ENCODE results near the gene DUSP14.

DUSP14 gene

DNA sequence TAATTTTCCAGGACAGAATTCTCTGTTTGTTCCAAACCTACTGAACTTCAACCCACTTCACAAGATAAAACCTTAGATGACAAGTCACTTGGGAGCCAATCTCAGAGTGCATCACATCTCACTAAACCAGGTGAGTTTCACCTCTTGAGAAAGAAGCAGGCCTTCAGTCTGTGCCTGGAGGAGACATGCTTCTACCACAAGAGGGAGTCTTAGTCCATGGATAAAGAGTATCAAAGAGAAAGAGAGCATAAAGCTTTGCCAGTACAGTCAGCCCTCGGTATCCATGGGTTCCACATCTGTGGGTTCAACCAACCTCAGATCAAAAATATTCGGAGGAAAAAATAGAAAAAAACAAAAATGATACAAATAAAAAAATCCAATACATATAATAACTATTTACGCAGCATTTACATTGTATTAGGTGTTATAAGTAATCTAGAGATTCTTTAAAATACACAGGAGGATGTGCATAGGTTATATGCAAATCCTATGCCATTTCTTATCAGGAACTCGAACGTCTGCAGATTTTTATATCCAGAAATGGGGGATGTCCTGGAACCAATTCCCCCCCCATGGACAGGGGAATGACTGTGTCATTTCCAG, 37.7 kb downstream of the DUSP14 start:
- TF ChIP-seq POLR2AphosphoS5 (IDR thresholded peaks at IDR 0.05; ENCODE audit: low read depth, low read length) (no peak), FOXP2 (optimal IDR thresholded peaks at IDR 0.05; ENCODE audit: borderline replicate concordance, extremely low read depth, extremely low read length, insufficient read depth) (no peak), SIN3A (IDR thresholded peaks at IDR 0.05; ENCODE audit: borderline replicate concordance, insufficient read depth, low read length) (no peak), TAF1 (IDR thresholded peaks at IDR 0.05; ENCODE audit: borderline replicate concordance, insufficient read depth, low read length) (no peak)
- TF ChIP-seq, protein P1, sequence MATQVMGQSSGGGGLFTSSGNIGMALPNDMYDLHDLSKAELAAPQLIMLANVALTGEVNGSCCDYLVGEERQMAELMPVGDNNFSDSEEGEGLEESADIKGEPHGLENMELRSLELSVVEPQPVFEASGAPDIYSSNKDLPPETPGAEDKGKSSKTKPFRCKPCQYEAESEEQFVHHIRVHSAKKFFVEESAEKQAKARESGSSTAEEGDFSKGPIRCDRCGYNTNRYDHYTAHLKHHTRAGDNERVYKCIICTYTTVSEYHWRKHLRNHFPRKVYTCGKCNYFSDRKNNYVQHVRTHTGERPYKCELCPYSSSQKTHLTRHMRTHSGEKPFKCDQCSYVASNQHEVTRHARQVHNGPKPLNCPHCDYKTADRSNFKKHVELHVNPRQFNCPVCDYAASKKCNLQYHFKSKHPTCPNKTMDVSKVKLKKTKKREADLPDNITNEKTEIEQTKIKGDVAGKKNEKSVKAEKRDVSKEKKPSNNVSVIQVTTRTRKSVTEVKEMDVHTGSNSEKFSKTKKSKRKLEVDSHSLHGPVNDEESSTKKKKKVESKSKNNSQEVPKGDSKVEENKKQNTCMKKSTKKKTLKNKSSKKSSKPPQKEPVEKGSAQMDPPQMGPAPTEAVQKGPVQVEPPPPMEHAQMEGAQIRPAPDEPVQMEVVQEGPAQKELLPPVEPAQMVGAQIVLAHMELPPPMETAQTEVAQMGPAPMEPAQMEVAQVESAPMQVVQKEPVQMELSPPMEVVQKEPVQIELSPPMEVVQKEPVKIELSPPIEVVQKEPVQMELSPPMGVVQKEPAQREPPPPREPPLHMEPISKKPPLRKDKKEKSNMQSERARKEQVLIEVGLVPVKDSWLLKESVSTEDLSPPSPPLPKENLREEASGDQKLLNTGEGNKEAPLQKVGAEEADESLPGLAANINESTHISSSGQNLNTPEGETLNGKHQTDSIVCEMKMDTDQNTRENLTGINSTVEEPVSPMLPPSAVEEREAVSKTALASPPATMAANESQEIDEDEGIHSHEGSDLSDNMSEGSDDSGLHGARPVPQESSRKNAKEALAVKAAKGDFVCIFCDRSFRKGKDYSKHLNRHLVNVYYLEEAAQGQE (IDR thresholded peaks at IDR 0.05; ENCODE audit: insufficient read depth in 1 of 2, low read depth in 2 of 2, low read length in 2 of 2) = no peak

DNA sequence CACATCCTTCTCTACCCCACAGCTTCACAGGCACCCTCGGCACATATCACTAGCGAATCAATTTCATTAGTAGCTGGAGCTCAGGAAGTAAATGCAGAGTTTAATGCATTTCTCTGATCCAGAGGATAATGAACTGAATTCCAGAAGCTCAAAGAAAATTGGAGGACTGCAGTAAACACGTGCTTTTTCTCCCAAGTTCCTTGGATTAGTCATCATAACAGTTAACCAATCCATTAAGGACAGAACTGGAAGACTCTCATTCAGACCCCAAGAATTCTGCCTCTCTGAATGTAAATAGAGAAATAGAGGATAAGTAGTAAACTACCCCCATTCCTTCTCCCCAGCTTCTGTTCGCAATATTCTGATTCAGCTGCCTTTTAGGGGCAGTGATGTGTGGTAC, 40.7 kb downstream of the DUSP14 start:
- TF ChIP-seq TAF1 (IDR thresholded peaks at IDR 0.05; ENCODE audit: borderline replicate concordance, insufficient read depth, low read length) = no peak
- TF ChIP-seq, protein P1 (IDR thresholded peaks at IDR 0.05; ENCODE audit: insufficient read depth in 1 of 2, low read depth in 2 of 2, low read length in 2 of 2) = no peak
- no peak for TF ChIP-seq POLR2AphosphoS5 (IDR thresholded peaks at IDR 0.05; ENCODE audit: low read depth, low read length)
- no peak for TF ChIP-seq FOXP2 (optimal IDR thresholded peaks at IDR 0.05; ENCODE audit: borderline replicate concordance, extremely low read depth, extremely low read length, insufficient read depth)
- TF ChIP-seq SIN3A (IDR thresholded peaks at IDR 0.05; ENCODE audit: borderline replicate concordance, insufficient read depth, low read length) = no peak

DNA sequence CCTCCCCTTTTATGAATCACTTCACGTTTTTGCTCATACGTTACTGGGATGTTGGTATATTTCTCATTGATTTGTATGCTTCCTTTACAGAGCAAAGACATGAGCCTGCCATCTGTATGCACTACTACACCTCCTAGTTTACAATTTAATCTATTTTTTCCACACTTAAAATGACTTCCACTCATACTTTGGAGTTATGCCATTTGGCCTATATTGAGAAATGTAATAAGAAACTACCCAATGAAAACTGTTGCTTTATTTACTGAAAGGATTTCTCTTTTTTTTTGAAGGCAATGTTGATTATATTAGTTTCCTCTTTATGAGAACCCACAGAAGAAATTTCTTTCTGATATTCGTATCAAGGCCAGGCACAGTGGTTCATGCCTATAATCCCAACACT, 43.1 kb downstream of the DUSP14 start:
- TF ChIP-seq POLR2AphosphoS5 (IDR thresholded peaks at IDR 0.05; ENCODE audit: low read depth, low read length) (no peak), FOXP2 (optimal IDR thresholded peaks at IDR 0.05; ENCODE audit: borderline replicate concordance, extremely low read depth, extremely low read length, insufficient read depth) (no peak), SIN3A (IDR thresholded peaks at IDR 0.05; ENCODE audit: borderline replicate concordance, insufficient read depth, low read length) (no peak), TAF1 (IDR thresholded peaks at IDR 0.05; ENCODE audit: borderline replicate concordance, insufficient read depth, low read length) (no peak)
- TF ChIP-seq, protein P1 (IDR thresholded peaks at IDR 0.05; ENCODE audit: insufficient read depth in 1 of 2, low read depth in 2 of 2, low read length in 2 of 2) = no peak

DNA sequence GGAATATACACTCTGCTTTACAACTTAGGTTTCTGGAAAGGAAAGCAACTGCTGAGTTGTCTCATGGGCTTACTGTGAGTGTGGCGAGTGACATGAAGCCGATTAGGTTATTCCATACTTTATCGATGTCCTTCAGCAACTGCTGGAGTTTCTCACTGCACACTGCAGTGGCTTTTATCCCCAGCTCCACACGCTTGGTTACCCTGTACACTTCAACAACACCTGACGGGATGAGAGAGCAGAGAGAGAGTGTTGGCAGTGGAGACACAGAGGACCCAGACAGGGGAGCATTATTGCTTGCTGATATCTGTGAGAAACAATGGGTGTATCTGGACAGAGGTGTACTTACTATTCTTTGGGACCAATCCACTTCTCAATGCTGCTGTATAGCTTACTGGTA, 46.2 kb downstream of the DUSP14 start:
- TF ChIP-seq TAF1 (IDR thresholded peaks at IDR 0.05; ENCODE audit: borderline replicate concordance, insufficient read depth, low read length) = no peak
- TF ChIP-seq SIN3A (IDR thresholded peaks at IDR 0.05; ENCODE audit: borderline replicate concordance, insufficient read depth, low read length) = no peak

DNA sequence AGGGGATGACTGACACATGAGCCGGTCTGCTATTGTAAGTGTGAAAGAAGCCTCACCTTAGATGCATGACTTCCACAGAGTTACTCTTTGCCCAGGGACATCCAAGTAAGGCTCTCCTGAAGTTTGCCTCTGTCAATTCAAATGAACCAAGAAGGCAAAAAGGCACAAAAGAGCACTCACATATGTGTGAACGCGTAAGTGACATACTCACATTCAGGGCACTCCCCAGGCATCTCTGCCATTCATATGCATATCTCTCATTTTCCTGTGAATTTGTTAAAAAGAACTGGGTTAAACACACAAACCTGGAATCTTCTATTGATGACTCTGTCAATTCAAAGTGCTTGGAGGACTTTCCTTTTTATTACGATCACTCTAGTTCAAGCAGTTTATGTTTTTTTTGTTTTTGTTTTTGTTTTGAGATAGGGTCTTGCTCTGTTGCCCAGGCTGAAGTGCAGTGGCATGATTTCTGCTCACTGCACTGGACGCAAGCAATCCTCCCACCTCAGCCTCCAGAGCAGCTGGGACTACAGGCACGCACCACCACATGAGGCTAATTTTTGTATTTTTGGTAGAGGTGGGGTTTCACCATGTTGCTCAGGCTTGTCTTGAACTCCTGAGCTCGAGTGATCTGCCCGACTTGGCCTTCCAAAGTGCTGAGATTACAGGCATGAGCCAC, 49.4 kb downstream of the DUSP14 start:
- TF ChIP-seq, protein P1 (IDR thresholded peaks at IDR 0.05; ENCODE audit: insufficient read depth in 1 of 2, low read depth in 2 of 2, low read length in 2 of 2) = no peak
- TF ChIP-seq FOXP2 (optimal IDR thresholded peaks at IDR 0.05; ENCODE audit: borderline replicate concordance, extremely low read depth, extremely low read length, insufficient read depth) (no peak), POLR2AphosphoS5 (IDR thresholded peaks at IDR 0.05; ENCODE audit: low read depth, low read length) (no peak), TAF1 (IDR thresholded peaks at IDR 0.05; ENCODE audit: borderline replicate concordance, insufficient read depth, low read length) (no peak)

Data from PFSK-1 (cell line).